Loucy (cell line): ENCODE data around the gene EIF2S1.

ENCODE experiments used
- CTCF ChIP-seq: fragments of 200-600 bp; sonication (generic); conservative IDR thresholded peaks from 2 replicates; pipeline ENCODE4 v1.5.1; 2014; ENCODE audit warnings: mild to moderate bottlenecking, antibody characterized with exemption, low read length
- EZH2phosphoT487 ChIP-seq: fragments of 200-600 bp; IDR thresholded peaks from 2 replicates; pipeline ENCODE4 v1.6.1; 2018; ENCODE audit warnings: antibody characterized with exemption, mild to moderate bottlenecking, moderate library complexity, borderline replicate concordance

DNA sequence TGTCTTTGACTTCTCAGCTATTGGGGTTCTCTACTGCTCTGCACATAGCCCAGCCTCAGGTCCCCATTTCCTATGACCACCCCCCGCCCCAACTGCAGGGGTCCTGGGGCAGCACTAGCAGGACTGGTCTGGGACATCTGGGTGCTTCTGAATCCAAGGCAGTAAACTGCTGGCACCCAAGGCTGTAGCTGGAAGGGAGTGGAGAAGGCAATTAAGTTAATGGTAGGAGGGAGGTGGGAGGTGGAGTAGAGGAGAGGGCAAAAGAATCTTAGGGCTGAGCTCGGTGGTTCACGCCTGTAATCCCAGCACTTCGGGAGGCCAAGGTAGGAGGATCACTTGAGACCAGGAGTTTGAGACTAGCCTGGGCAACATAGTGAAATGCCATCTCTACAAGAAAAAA is 40.3 kb downstream of the EIF2S1 start:
- TF ChIP-seq CTCF (no peak), EZH2phosphoT487 (no peak)
